GM12875 (cell line): Measurements from ENCODE around the gene ZNF574.
A peak's percentile ranks its signal among the peaks of the same experiment; 100 is the strongest.

Experiments used
- H3K4me3 ChIP-seq: one replicate; pipeline ENCODE4 v1.5.1; 2011; ENCODE audit warnings: low read depth, low read length, control low read depth
- CTCF ChIP-seq: IDR thresholded peaks from 2 replicates; pipeline ENCODE4 v1.5.1; 2011; ENCODE audit warnings: low read depth, mild to moderate bottlenecking, control low read depth, inconsistent platforms, low read length, moderate library complexity, borderline replicate concordance; ENCODE audit not compliant: insufficient read depth

The ZNF574 gene

GRCh38 chr19:42068361-42068755, 7.6 kb upstream of the ZNF574 start:
- TF ChIP-seq CTCF, result no peak
- H3K4me3 ChIP-seq, result no peak overlapping the region

- no peak overlapping the region for H3K4me3 ChIP-seq
- TF ChIP-seq CTCF, result no peak
These were observed 7.0 kb upstream of the ZNF574 start for GRCh38 chr19:42068756-42069571.

GRCh38 chr19:42069619-42070351, 6.2 kb upstream of the ZNF574 start, which contains the start of gene GRIK5:
TSS of gene GRIK5 (minus strand) at chr19:42070206. CDS start at chr19:42065770, 4,436 bp downstream.
- TF ChIP-seq CTCF, result no peak
- H3K4me3 ChIP-seq, result no peak within 1 kb of the TSS

- TF ChIP-seq CTCF, result no peak
- H3K4me3 ChIP-seq, result no peak overlapping the region
These were observed 4.7 kb upstream of the ZNF574 start for GRCh38 chr19:42071247-42071646.

GRCh38 chr19:42074513-42075363, 1.2 kb upstream of the ZNF574 start:
- TF ChIP-seq CTCF, result no peak
- H3K4me3 ChIP-seq, result peak overlapping the region; percentile 89

GRCh38 chr19:42075364-42075615, 676 bp upstream of the ZNF574 start:
- H3K4me3 ChIP-seq, result peak overlapping the region; percentile 89
- no peak for TF ChIP-seq CTCF
